Breast epithelium (tissue), 3 donors: ENCODE results near the gene MIA3.

Source experiments
- POLR2A ChIP-seq: fragments of 450-650 bp; IDR thresholded peaks from one replicate; pipeline ENCODE4 v1.6.1; 2016; ENCODE audit warnings: antibody characterized with exemption, mild to moderate bottlenecking, moderate library complexity
- POLR2AphosphoS5 ChIP-seq, 3 donors: sonication (generic); formaldehyde crosslinking; IDR thresholded peaks; one replicate each; pipeline ENCODE4 v1.6.1; 2017; ENCODE audit warnings: antibody characterized with exemption in 3 of 3
- TF ChIP-seq, protein P1 (sequence below), 3 donors: fragments of 450-650 bp; IDR thresholded peaks; one replicate each; pipeline ENCODE4 v1.5.1; 2016 to 2017; ENCODE audit warnings: antibody characterized with exemption in 3 of 3, mild to moderate bottlenecking in 3 of 3, moderate library complexity in 3 of 3

- TF ChIP-seq, protein P1, sequence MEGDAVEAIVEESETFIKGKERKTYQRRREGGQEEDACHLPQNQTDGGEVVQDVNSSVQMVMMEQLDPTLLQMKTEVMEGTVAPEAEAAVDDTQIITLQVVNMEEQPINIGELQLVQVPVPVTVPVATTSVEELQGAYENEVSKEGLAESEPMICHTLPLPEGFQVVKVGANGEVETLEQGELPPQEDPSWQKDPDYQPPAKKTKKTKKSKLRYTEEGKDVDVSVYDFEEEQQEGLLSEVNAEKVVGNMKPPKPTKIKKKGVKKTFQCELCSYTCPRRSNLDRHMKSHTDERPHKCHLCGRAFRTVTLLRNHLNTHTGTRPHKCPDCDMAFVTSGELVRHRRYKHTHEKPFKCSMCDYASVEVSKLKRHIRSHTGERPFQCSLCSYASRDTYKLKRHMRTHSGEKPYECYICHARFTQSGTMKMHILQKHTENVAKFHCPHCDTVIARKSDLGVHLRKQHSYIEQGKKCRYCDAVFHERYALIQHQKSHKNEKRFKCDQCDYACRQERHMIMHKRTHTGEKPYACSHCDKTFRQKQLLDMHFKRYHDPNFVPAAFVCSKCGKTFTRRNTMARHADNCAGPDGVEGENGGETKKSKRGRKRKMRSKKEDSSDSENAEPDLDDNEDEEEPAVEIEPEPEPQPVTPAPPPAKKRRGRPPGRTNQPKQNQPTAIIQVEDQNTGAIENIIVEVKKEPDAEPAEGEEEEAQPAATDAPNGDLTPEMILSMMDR (IDR thresholded peaks at IDR 0.05) = no peak
- TF ChIP-seq POLR2A (no peak), POLR2AphosphoS5 (IDR thresholded peaks at IDR 0.05) (no peak)
Measured at GRCh38 chr1:222696741-222697140, 78.8 kb downstream of the MIA3 start.
